Gastroesophageal sphincter (tissue), 3 donors: ENCODE measurements around the gene TRAPPC4.

ENCODE experiments used
- EP300 ChIP-seq: sonication (generic); formaldehyde crosslinking; IDR thresholded peaks from one replicate; pipeline ENCODE4 v1.6.1; 2017; ENCODE audit warnings: antibody characterized with exemption, mild to moderate bottlenecking
- TF ChIP-seq, protein P1 (sequence below), 4 experiments: fragments of 200-600 bp in 2 of 4; fragments of 450-650 bp in 2 of 4; sonication (generic) in 1 of 4; IDR thresholded peaks; one replicate each; pipeline ENCODE4 v1.5.1; 2017 to 2019; ENCODE audit warnings: antibody characterized with exemption in 4 of 4, mild to moderate bottlenecking in 2 of 4, moderate library complexity in 2 of 4

DNA sequence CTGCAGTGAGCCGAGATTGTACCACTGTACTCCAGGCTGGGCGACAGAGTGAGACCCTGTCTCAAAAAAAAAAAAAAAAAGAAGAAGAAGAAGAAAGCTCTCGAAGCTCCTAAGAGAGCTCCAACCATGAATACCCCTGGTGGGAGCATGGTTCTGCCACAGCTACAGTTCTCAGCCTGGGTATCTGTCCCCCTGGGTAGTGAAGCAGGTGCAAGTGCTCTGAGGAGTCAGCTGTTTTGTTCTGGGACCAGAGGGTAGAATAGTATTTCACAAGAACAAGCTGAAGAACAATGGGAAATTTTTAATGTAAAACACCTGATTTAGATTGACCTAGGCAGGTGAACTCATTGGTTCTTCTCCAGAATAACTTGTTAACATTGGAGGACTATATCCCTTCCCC lies 42.7 kb downstream of the TRAPPC4 start:
- no peak for TF ChIP-seq EP300
- TF ChIP-seq, protein P1, sequence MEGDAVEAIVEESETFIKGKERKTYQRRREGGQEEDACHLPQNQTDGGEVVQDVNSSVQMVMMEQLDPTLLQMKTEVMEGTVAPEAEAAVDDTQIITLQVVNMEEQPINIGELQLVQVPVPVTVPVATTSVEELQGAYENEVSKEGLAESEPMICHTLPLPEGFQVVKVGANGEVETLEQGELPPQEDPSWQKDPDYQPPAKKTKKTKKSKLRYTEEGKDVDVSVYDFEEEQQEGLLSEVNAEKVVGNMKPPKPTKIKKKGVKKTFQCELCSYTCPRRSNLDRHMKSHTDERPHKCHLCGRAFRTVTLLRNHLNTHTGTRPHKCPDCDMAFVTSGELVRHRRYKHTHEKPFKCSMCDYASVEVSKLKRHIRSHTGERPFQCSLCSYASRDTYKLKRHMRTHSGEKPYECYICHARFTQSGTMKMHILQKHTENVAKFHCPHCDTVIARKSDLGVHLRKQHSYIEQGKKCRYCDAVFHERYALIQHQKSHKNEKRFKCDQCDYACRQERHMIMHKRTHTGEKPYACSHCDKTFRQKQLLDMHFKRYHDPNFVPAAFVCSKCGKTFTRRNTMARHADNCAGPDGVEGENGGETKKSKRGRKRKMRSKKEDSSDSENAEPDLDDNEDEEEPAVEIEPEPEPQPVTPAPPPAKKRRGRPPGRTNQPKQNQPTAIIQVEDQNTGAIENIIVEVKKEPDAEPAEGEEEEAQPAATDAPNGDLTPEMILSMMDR (IDR thresholded peaks at IDR 0.05): no peak
